Thyroid gland (tissue), 4 donors: ENCODE results near the gene LCE3C. TPM values are rescaled to one million over a fixed set of nuclear protein-coding genes. Genes with fewer than 3 reads are reported as not detected.

Source experiments
- DNase-seq, 2 donors: peaks; one replicate each; pipeline ENCODE4 v3.0.0-alpha.2; 2019
- H3K27ac ChIP-seq, 3 donors: fragments of 200-600 bp; sonication (generic); 1 replicate in 2 of 3; 2 replicates in 1 of 3; pipeline ENCODE4 v1.5.1; 2016 to 2019; ENCODE audit warnings: mild to moderate bottlenecking in 1 of 3, moderate library complexity in 1 of 3
- H3K27me3 ChIP-seq: fragments of 200-600 bp; sonication (generic); one replicate; pipeline ENCODE4 v1.5.1; 2019
- H3K36me3 ChIP-seq, 2 donors: fragments of 200-600 bp; sonication (generic); one replicate each; pipeline ENCODE4 v1.5.1; 2016 to 2019
- H3K4me1 ChIP-seq, 2 donors: fragments of 200-600 bp; sonication (generic); one replicate each; pipeline ENCODE4 v1.5.1; 2017 to 2019
- H3K4me3 ChIP-seq, 3 donors: fragments of 200-600 bp; sonication (generic); replicated peaks in 1 of 3; 1 replicate in 2 of 3; 2 replicates in 1 of 3; pipeline ENCODE4 v1.5.1; 2016; ENCODE audit warnings: mild to moderate bottlenecking in 1 of 3
- H3K9me3 ChIP-seq: fragments of 200-600 bp; sonication (generic); one replicate; pipeline ENCODE4 v1.5.1; 2017
- CTCF ChIP-seq, 6 experiments: fragments of 200-600 bp in 3 of 6; fragments of 450-650 bp in 3 of 6; sonication (generic) in 3 of 6; IDR thresholded peaks; one replicate each; pipeline ENCODE4 v1.5.1; 2016 to 2019; ENCODE audit warnings: antibody characterized with exemption in 6 of 6, mild to moderate bottlenecking in 2 of 6, inconsistent platforms in 1 of 6, moderate library complexity in 1 of 6
- POLR2A ChIP-seq, 2 donors: fragments of 450-650 bp; IDR thresholded peaks; one replicate each; pipeline ENCODE4 v1.6.1; 2017; ENCODE audit warnings: antibody characterized with exemption in 2 of 2, mild to moderate bottlenecking in 2 of 2, moderate library complexity in 1 of 2
- WGBS, 2 donors: methylation state at CpG; one replicate each; pipeline ENCODE4 v1.1.5; 2017; 5-methylcytosine and 5-hydroxymethylcytosine counted together
- intact Hi-C: fragments of 100-400 bp; cut with DNase I; formaldehyde crosslinking; loops from one replicate; pipeline ENCODE4 v1.15.1; 2023
- total RNA-seq, 4 donors: library from RNA; depleted of rRNA; stranded (reverse); fragments of >200 nt; gene quantifications; one replicate each; pipeline ENCODE4 v1.2.3, GENCODE V29; 2016

Gene LCE3C
- total RNA-seq, 4 donors from 2014 or later: not detected

GRCh38 chr1:152580433-152580832, 19.6 kb upstream of the LCE3C start, which contains the start of gene LCE3D:
LCE3D (minus strand) TSS chr1:152580516; CDS start chr1:152579936, 580 bp downstream.
- Histone ChIP-seq H3K27ac (no peak within 1 kb of the TSS), H3K4me1 (no peaks in the 10 kb centered on the region), H3K4me3 (no peak within 1 kb of the TSS), H3K27me3 (no peaks in the 10 kb centered on the region), H3K9me3 (no peaks in the 10 kb centered on the region), H3K36me3 (no peaks in the 10 kb centered on the region)
- intact Hi-C loops: no loop called here
- TF ChIP-seq POLR2A (IDR thresholded peaks at IDR 0.05) (no peak), CTCF (IDR thresholded peaks at IDR 0.05) (no peak)
- no peak for DNase-seq
- WGBS, 2 donors: 75% methylated on average over 4 of the region's 4 CpGs

- Histone ChIP-seq H3K27ac (no peak overlapping the region), H3K4me1 (no peaks in the 10 kb centered on the region), H3K4me3 (no peak overlapping the region), H3K27me3 (no peaks in the 10 kb centered on the region), H3K9me3 (no peaks in the 10 kb centered on the region), H3K36me3 (no peaks in the 10 kb centered on the region)
- WGBS, 2 donors: 75 to 84% methylated on average over 1 of the region's 1 CpG
- no peak for TF ChIP-seq CTCF (IDR thresholded peaks at IDR 0.05)
- TF ChIP-seq POLR2A (IDR thresholded peaks at IDR 0.05): no peak
- intact Hi-C loops: no loop called here
- DNase-seq: no peak
These were observed 17.4 kb upstream of the LCE3C start for GRCh38 chr1:152582647-152583046.

- Histone ChIP-seq H3K27ac (no peak overlapping the region), H3K4me1 (no peaks in the 10 kb centered on the region), H3K4me3 (no peak overlapping the region), H3K36me3 (no peaks in the 10 kb centered on the region), H3K27me3 (no peaks in the 10 kb centered on the region), H3K9me3 (no peaks in the 10 kb centered on the region)
- TF ChIP-seq POLR2A (IDR thresholded peaks at IDR 0.05): no peak
- TF ChIP-seq CTCF (IDR thresholded peaks at IDR 0.05): no peak
- intact Hi-C loops: no loop called here
- 43 to 50% methylated on average over 1 of the region's 1 CpG for WGBS, 2 donors
- no peak for DNase-seq
These were observed 14.4 kb upstream of the LCE3C start for GRCh38 chr1:152585586-152585985.

- WGBS, 2 donors: 78 to 86% methylated on average over 2 of the region's 2 CpGs
- Histone ChIP-seq H3K36me3 (no peaks in the 10 kb centered on the region), H3K27ac (no peak overlapping the region), H3K4me3 (no peak overlapping the region), H3K9me3 (no peaks in the 10 kb centered on the region), H3K4me1 (no peaks in the 10 kb centered on the region), H3K27me3 (no peaks in the 10 kb centered on the region)
- no peak for DNase-seq
- no peak for TF ChIP-seq POLR2A (IDR thresholded peaks at IDR 0.05)
- no peak for TF ChIP-seq CTCF (IDR thresholded peaks at IDR 0.05)
- intact Hi-C loops: no loop called here
These were observed 3.0 kb upstream of the LCE3C start for GRCh38 chr1:152596986-152597385.

GRCh38 chr1:152613511-152613910, 13.5 kb downstream of the LCE3C start, which contains the start of gene LCE3B:
LCE3B (plus strand) TSS chr1:152613811; CDS start chr1:152613811, 0 bp downstream.
- Histone ChIP-seq H3K4me1 (no peaks in the 10 kb centered on the region), H3K27me3 (no peaks in the 10 kb centered on the region), H3K4me3 (no peak within 1 kb of the TSS), H3K36me3 (no peaks in the 10 kb centered on the region), H3K27ac (no peak within 1 kb of the TSS), H3K9me3 (no peaks in the 10 kb centered on the region)
- no peak for TF ChIP-seq CTCF (IDR thresholded peaks at IDR 0.05)
- no peak for TF ChIP-seq POLR2A (IDR thresholded peaks at IDR 0.05)
- intact Hi-C loops: no loop called here
- DNase-seq: no peak
- 75 to 83% methylated on average over 1 of the region's 1 CpG for WGBS, 2 donors
